ENCODE measurements around the gene CD81.
A peak's percentile ranks its signal among the peaks of the same experiment; 100 is the strongest.

Gene CD81

DNA sequence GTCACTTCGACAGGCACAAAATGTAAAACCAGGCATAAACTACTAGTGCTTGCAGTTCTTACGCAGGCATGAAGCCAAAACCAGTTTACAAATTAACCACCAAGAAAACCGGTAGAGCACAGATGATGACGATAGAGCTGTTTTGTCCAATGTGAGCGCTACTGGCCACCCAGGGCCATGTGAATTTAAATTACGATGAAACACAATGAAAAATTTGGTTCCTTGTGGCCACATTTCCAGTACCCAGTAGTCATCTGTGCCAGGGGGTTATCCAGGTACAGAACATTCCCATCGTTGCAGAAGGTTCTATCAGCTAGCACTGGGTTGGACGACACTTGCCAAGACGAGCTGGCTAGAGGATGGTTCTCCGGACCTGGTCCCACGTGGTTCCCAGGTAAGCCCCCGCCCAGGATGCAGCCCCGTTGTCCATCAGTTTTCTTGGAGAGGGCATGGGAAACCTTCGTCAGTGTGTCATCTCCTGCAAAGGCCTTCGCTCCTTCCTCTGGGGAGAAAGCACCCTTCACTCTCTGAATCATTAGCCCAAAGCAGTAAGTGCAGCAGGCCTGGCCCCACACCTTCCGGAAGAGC, 1.1 kb upstream of the CD81 start:
- DNase-seq (ENCODE audit: low read depth, low spot score): no peak

DNA sequence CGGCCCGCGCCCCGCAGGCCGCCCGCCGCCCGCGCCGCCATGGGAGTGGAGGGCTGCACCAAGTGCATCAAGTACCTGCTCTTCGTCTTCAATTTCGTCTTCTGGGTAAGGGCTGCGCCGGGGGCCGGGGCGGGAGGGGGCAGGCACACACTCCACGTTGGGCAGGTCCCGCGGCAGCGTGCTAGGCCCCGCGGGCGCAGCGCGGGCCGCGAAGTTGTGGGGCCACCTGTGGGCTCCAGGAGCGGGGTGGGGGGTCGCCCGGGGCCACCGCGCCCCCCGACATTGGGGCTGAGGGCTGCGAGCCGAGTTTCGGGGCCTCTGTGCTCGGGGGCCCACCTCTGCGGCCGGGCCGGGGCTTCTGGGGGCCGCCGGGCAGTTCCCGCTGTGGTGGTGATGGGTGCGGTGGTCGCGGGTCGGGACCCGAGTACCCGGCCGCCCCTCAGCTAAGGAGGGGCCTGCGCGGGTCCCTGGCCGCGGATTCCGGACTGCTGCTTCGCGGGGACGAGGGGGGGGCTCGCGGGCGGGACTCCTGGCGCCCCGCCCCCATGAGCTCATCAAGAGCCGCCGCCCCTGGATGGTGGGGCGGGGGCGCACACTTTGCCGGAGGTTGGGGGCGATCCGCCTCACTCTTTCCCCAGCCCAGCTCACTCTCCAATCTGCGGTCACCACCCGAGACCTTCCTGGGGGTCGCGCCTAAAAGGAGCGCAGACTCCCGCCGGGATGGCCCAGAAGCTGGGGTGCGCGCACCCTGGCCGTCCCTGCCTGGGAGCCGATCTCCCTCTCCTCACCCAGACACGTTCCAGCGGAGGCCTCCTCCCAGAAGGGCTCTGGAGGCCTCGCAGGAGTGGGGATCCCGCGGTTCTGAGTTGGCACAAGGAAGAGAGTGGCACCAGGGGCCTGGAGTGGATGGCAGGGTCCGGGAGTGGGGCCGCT, 667 bp downstream of the CD81 start:
- DNase-seq (ENCODE audit: low read depth, low spot score): peak; percentile 32

DNA sequence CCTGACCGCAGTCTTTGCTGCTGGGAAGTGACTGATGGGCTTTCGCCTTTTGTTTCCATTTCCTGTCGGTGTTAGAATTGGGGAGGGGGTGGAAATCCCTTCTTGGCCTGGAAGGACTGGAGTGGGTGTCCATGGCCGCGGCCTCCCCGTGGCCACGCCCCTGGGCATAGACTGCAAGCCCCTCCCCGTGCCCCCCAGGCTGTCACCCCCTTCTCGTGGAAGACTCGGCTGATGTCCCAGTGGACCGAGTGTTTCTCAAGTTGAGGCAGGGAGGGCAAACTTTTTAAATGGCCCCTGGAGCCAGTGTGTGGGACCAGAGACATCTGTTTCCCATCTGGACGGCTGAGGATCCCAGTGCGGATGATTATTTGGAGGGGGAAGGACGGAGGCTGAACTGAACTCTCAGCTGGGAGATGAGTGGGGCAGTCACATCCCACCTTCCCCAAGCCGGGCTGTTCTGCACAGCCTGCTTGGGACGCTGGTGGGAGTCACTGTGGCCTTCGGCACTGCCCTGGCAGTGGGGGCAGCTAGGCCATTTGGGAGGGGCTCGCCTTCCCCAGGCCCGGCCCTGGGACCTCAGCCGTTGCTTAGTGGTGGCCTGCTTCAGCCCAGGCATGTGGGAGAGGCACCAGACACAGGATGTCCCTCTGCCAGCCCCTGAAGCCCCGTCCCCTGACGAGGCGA, 1.6 kb downstream of the CD81 start:
- DNase-seq (ENCODE audit: low read depth, low spot score): no peak

DNA sequence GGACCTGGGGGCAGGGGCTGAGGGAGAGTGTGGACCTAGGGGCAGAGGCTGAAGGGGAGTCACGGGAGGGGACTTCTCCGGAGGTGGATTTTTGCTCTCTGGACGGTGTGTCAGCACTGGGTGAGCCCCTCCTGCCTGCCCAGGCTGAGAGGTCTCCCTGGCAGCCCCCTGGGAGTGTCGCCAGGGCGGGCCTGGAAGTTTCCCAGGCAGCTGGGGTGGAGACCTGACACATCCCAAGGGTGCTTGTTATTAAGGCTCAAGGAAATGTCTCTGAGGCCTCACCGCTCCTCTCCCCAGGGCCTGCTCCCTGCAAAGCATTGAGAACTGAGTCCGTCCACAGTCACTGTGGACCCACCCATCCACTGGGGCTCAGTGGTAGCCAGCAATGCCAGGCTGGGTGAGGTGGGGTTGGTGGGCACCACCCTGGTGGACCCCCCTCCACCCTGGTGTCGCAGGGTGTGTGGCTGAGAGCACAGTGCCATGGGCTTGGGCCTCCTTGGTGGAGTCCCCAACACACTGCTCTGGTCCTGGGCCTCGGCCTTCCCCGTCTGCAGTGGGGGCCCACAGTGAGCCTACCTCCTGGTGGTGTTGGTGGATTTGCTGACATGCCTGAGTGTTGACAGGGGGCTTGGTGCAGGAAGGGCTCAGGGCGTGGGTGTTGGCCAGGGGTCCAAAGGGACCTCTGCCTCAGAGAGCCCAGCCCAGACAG, 2.5 kb downstream of the CD81 start:
- no peak for DNase-seq (ENCODE audit: low read depth, low spot score)

DNA sequence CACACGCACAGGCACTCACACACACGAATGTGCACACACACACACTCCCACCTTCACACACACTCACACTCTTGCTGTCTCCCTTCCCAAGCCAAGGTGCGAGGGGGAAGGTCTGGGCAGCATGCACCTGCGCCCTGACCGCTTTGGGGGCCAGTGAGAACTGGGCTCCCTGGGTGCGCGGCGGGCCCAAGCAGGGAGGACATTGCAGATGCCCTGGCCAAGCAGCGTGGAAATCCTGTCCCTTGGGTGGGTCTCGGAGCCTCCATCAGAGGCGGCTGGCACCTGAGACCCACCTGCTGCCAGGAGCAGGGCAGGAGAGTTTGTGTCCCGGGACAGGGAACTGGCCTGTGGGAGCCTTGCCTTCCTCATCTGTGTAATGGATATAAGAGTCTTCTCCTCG, 3.3 kb downstream of the CD81 start:
- no peak for DNase-seq (ENCODE audit: low read depth, low spot score)

DNA sequence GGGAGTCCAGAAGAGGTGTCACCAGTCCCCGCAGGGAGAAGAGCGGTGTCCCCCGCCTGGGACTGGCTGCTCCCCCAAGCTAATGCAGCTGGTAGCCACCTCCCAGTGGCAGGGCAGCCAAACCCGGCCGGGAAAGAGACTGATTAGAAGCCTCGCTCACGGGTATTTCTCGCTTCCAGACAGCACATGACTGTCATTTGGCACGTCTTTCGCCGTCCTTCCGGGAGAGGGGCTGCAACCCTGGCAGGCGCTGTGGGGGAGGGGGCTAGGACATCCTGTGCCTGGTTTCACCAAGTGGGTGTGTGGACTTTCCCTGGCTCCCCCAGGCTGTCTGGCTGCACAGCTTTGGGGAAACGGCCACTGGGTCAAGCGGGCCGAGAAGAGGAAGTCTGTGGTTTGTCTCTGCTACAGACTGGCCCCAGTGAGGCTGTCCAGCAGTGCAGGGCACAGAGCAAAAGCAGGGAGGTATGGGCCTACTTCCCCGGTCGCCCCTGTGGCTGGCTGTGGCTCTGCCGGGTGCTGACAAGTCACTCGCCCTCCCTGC, 3.8 kb downstream of the CD81 start:
- no peak for DNase-seq (ENCODE audit: low read depth, low spot score)

DNA sequence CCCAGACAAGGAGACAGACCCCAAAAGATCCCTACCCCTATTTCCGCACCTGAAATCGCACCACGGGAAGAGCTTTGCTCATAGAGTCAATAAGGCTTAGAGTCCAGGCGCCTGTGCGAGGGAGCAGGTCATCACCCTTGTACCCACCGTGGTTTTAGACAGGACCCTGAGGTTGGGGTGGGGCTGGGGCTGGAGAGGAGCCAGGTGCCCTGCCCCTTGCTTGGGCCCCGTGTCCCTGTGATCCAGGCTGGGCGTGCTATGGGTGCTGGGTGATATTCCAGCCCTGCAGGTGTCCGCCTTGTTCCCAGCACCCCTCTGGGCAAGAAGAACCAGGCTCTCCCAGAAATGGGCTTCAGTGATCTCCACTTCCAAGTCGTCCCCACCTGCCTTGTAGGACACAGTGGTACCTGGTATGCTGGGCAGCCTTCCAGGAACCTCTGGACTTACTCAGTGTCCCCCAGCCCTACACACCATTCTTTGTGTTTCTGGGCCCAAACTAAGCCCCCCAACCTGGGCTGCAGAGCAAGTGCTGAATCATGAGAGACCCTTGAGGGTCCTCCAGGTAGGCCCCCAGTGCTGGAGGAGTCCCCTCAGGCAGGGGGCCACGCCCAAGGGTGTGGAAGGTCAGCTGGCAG, 4.5 kb downstream of the CD81 start:
- no peak for DNase-seq (ENCODE audit: low read depth, low spot score)

DNA sequence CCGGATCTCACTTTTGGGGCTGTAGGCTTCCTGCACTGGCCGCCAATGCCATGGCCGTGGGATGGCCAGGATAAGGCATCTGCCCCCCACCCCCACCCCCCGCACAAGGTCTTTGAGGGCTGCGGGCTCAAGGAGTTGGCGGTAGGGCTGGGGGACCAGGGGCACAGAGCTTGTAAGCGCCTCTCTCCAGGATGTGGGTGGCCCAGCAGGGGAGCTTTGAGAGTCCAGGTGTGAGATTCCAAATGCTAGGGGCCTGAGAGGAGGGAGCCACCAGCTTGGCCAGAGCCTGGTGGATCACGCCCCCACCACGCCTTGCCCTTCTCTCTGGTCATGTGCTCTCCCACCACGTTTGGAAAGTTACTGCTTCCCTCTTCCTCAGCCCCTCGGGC, 5.0 kb downstream of the CD81 start:
- no peak for DNase-seq (ENCODE audit: low read depth, low spot score)

DNA sequence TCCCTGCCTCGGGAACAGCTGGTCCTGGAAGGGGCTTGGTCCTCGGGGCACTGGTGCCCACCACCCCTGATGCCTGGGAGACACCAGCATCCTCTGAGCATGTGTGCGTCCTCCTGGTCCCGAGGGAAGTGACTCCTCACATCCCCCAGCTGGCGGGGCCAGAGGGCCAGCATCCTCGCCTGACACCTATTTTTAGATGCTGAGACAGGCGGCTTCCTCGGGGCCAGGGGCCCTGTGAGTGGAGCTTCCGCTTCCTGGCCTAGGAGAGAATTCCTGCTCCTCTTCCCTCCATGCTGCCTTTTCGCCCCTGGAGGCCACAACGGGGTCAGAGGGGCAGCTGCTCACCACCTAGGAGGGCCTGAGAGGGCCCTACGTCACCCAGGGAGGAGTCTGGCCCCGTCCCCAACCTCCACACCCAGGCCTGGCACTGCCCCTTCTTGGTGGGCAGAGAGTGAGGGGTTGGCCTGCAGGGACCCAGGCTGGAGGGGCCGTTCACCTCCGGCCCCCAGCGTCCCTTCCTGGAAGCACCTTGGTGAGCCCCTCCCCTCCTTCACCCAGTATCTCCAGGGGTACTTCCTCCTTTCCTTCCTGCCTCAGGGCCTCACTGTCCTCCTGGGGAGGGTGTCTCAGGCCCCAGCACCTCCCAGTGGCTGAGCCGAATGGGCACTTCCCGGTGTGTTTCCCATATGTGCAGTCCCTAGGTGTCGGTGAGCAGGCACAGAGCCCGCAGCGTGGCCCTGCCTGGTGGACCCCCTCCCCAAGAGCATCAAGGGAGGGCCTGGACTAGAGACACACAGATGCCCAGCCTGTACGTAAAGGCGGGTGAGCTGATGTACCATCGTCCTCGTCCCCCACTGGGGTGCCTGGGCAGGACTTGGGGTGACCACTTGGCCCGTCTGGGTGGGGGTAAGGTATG, 6.1 kb downstream of the CD81 start:
- no peak for DNase-seq (ENCODE audit: low read depth, low spot score)

DNA sequence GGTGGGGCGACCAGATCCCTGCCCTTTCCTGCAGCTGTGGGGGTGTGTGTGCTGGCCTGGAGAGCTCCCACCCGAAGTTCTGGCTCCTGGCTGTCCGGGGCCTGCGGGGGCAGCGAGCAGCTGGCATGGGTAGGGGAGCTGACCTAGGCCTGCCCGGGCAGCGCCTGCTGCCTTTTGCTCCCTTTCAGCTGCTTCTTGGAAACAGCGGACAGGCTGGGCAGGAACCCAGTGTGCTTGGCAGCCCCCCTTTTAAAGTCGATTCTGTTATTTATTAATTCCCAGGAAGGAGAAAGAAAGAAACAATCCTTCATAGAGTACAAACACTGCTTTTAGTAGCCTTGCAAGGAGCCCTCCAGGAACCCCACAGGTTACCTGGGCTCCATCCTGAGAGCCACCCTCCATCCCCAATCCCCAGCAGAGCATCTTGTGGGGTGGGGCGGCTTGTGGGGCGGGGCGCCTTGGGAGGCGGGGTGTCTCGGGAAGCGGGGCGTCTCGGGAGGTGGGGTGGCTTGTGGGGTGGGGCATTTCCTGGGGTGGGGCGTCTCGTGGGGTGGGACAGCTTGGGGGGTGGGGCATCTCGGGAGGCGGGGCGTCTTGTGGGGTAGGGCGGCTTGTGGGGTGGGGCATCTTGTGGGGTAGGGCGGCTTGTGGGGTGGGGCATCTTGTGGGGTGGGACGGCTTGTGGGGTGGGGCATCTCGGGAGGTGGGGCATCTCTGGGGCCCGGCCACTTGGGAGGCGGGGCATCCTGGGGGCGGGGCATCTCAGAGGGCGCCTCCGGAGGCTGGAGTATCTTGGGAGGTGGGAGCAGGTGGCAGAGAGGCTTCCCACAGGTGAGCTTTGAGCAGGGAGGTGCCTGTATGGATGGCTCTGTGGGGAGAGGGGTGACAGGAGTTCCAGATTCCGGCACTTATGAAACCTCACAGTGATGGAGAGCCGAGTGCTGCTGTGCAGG, 7.0 kb downstream of the CD81 start:
- DNase-seq (ENCODE audit: low read depth, low spot score): no peak

DNA sequence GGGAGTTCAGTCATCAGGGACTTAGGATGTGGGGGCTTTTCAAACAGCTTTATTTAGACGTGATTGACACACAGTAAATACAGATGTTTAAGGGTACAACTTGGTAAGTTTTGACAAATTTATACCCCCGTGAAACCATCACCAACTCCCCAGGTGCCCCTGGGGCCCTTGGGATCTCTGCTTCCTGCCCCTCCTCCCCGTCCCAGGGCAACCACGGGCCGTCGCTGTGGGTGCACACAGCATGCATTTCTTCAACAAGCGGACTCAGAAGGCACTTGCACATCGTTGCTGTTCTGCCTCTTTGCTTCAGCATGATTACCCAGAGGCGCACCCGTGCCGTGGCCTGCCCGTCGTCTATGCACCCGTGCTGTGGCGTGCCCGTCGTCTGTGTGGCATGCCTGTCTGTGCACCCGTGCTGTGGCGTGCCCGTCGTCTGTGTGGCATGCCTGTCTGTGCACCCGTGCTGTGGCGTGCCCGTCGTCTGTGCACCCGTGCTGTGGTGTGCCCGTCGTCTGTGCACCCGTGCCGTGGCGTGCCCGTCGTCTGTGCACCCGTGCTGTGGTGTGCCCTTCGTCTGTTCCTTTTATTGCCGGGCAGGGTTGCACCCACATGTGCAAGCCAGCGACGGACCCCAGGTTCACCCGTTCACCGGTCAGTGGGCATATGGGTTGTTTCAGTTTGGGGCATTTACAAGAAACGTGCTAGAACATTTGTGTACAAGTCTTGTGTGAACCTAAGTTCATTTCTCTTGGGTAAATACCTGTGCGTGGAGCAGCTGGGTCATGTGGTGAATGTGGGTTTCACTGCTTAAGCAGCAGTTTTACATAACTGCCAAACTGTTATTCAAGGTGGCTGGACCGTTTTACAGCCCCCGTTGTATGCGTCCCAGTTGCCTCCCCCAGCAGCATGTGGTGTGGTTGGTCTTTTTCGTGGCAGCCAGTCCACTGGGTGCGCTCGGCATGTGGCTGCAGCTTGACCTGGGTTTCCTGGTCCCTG, 8.3 kb downstream of the CD81 start:
- DNase-seq (ENCODE audit: low read depth, low spot score): no peak

DNA sequence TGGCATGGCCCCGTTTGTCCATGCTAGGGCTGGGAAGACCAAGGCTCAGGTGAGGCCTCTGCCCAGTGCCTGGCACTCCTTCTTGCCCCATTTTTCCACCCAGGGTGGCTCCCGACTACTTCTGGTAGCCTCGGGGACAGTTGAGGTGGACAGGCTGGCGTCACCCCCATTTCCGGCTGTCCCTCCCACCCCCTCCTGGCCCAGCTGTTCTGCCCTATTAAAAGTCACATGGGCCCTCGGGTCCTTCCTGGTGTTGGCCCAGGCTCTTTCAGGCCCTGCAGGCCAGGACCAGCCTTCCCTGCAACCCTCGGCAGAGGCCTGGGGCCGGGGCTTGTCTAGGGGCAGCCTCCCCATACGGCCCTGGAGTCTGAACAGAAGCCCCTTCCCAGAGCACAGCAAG, 9.5 kb downstream of the CD81 start:
- DNase-seq (ENCODE audit: low read depth, low spot score): no peak

DNA sequence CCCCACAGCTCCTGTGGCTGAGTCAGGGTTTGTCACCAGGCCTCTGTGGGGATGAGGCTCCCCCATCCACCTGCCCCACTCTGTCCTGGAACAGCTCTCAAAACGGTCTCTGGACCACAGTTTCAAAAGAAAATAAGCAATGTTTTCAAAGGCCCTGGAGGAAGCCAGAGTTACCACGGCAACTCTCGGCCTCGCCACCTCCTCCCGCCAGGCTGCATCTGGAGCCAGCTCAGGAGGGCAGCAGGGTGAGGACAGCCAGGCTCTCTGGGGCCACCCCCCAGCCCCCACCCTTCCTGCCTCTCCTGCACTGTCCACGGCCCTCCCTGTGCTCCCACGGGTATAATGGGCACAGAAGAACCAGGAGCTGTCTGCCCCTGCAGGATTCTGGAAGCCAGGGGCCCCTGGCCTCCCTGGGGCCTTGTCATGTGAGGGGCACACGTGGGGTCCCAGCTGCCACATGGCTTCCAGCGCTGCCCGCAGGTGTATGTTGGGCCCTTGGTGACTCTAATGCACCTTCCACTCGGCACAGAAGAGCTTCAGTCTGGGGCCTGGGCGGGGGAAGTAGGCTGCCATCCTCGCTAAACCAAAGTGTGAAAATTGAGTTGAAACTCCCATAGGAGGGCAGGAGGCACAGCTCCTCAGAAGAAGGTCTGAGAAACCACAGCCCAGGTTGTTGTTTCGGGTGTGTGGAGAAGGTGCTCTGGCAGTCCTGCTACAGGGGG, 10.3 kb downstream of the CD81 start:
- no peak for DNase-seq (ENCODE audit: low read depth, low spot score)

DNA sequence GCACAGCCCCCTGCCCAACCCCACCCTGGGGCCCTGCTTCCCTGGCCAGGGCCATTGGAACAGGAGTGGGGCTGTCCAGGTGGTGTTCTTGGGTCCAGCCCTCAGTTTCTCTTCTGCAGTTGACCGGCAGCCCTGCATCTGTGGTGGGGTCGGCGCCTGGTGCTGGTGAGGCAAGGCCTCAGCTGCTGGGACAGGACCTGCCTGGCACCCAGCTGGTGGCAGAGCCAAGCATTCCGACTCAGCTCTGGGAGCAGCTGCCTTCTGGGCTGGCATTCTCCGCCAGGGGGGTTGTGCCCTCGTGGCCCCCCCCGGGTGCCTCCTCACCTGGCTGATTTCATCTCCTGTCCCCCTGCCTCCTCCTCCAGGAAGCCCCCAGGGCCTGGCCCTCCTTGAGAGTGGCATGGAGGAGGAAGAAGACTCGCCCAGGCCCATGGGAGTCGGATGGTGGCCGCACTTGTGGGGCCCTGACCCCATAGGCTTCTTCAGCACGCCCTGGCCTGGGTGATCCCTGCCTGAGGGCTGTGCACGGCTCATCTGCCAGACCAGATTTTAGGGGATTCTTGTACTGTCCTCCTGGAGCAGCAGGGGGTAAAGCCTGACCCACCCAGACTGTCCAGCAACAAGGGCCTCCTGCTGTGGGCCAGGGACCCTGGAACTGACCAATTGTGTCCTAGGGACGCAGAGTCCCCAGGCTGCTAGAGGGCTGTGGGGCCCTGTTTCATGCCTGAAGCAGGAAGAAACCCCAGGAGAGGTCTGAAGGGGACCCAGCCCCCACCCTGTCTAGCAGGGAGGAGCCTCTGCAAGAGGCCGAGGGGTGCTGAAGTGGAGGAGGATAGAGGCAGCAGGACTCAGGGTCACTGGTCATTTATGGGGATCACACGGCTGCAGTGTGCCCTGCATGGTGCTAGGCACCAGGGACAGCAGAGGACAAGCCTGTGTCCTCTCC, 11.6 kb downstream of the CD81 start:
- no peak for DNase-seq (ENCODE audit: low read depth, low spot score)

DNA sequence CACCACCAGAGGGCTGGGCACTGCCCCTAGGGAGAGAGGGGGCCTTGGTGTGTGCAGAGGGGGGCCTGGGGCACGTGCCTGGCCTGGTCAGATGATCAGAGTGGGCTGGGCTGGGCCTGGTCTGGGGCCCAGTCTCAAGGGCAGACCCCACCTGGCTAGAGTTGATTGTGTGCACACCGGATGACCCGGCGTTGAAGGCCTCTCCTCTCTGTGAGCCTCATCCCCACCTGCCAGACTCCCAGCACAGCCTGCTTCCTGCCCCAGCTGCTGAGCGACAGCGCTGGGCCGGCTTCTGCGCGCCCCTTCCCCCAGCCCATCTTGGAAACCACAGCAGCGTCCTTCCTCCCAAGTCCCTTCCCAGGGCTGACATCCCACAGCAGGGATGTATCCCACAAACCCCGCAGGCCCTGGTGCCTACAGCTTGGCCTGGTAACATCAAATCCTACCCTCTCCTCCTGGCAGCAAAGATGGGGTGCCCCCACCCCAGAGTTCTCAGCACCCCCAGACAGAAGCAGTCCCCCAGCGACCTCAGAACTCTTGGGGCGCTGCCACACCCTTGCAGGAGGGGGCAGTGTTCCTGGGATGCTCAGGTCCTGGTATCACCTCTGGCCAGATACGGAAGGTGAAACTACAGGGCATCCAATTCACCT, 12.4 kb downstream of the CD81 start:
- DNase-seq (ENCODE audit: low read depth, low spot score): no peak
